ENCODE results near the gene PLK2. TPM values are rescaled to one million over a fixed set of nuclear protein-coding genes. Genes with fewer than 3 reads are reported as not detected.

PLK2 gene
- total RNA-seq, 1 experiment from 2014 or later: 372 TPM

DNA sequence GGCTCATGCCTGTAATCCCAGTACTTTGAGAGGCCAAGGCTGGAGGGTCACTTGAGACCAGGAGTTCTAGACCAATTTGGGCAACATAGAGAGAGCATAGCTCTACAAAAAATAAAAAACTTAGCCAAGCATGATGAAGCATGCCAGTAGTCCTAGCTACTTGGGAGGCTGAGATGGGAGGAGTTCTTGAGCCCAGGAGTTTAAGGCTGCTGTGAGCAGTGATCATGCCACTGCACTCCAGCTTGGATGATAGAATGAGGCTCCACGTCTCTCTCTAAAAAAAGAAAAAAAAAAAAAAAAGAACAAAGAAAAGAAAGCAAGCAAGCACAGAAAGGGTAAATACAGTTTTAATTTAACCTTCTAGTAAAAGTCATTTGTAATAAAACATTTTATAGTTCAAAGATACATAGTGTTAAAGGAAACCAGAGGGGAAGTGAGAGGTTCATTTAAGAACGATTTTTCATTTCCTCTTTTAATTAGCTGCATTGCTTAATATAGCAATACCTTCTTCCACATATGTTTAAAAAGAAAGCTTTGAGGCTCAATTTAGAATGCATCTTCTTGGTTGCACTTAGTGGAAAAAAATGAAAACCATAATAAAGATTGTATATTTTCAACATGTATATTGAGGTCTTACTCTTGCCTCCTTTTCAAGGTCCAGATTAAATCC lies 46.2 kb upstream of the PLK2 start:
- no TSS peak for BruUV-seq (replicated peaks)
- no peak for DNase-seq
- no peaks in the 10 kb centered on the region for H3K9me3 ChIP-seq (ENCODE audit: low read length)

DNA sequence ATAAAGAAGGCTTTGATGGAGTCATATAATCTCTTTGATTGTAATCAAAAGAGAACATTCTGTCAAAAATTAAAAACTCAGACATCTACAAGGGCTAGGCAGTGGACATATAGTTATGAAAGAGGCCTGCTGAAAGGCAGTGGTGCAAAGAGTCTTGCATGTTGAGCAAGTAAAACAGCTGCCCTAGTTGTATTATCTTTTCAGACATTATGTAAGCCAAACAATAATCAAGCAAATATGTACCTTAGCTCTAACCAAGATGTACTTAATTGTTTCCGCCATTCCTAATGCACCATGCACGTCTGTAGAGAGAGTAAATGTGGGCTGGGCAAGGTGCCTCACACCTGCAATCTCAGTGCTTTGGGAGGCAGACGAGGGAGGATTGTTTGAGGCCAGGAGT lies 45.6 kb upstream of the PLK2 start:
- no peaks in the 10 kb centered on the region for H3K4me1 ChIP-seq (ENCODE audit: insufficient read depth, low read length)
- peaks cover 33% of the 10 kb centered on the region for H3K27me3 ChIP-seq (ENCODE audit: low read length)
- no peaks in the 10 kb centered on the region for H4K20me1 ChIP-seq (ENCODE audit: low read length)
- POLR2A ChIA-PET (ENCODE audit: unreplicated experiment): no interaction called here
- CTCF ChIA-PET: no interaction called here
- no peaks in the 10 kb centered on the region for H3K9me3 ChIP-seq (ENCODE audit: low read length)
- H3K36me3 ChIP-seq (ENCODE audit: low read depth, low read length): no peaks in the 10 kb centered on the region
- BruUV-seq (replicated peaks): no TSS peak
- no peak overlapping the region for H3K27ac ChIP-seq (ENCODE audit: low read length)
- intact Hi-C loops (cut with micrococcal nuclease): no loop called here
- no peaks in the 10 kb centered on the region for H3K9me2 ChIP-seq (replicated peaks; ENCODE audit: low read length)
- no peak for DNase-seq
- TF ChIP-seq, protein P1, sequence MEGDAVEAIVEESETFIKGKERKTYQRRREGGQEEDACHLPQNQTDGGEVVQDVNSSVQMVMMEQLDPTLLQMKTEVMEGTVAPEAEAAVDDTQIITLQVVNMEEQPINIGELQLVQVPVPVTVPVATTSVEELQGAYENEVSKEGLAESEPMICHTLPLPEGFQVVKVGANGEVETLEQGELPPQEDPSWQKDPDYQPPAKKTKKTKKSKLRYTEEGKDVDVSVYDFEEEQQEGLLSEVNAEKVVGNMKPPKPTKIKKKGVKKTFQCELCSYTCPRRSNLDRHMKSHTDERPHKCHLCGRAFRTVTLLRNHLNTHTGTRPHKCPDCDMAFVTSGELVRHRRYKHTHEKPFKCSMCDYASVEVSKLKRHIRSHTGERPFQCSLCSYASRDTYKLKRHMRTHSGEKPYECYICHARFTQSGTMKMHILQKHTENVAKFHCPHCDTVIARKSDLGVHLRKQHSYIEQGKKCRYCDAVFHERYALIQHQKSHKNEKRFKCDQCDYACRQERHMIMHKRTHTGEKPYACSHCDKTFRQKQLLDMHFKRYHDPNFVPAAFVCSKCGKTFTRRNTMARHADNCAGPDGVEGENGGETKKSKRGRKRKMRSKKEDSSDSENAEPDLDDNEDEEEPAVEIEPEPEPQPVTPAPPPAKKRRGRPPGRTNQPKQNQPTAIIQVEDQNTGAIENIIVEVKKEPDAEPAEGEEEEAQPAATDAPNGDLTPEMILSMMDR (conservative IDR thresholded peaks at IDR 0.05; ENCODE audit: low read depth, low read length): no peak
- no peak overlapping the region for H2AFZ ChIP-seq (ENCODE audit: low read length)
- no peak overlapping the region for H3K4me3 ChIP-seq (ENCODE audit: low read length)
- H3K79me2 ChIP-seq (ENCODE audit: low read length): no peaks in the 10 kb centered on the region
- H3K9ac ChIP-seq (ENCODE audit: low read length): no peak overlapping the region
- no peaks in the 10 kb centered on the region for H3F3A ChIP-seq (ENCODE audit: low read length, unreplicated experiment)
- H3K4me2 ChIP-seq (ENCODE audit: low read length): no peak overlapping the region
- ATAC-seq: no peak

More for the DNA sequence above, 46.2 kb upstream of the PLK2 start:
- no peak for ATAC-seq
- intact Hi-C loops (cut with micrococcal nuclease): no loop called here
- no peaks in the 10 kb centered on the region for H4K20me1 ChIP-seq (ENCODE audit: low read length)
- no peak overlapping the region for H2AFZ ChIP-seq (ENCODE audit: low read length)
- H3K4me2 ChIP-seq (ENCODE audit: low read length): no peak overlapping the region
- TF ChIP-seq EZH2phosphoT487 (IDR thresholded peaks at IDR 0.05; ENCODE audit: borderline replicate concordance, low read length): no peak
- TF ChIP-seq, protein P1 (conservative IDR thresholded peaks at IDR 0.05; ENCODE audit: low read depth, low read length): no peak
- no peak for TF ChIP-seq EZH2 (IDR thresholded peaks at IDR 0.05; ENCODE audit: low read length, unreplicated experiment)
- H3K4me1 ChIP-seq (ENCODE audit: insufficient read depth, low read length): no peaks in the 10 kb centered on the region
- CTCF ChIA-PET: no interaction called here
- H3K27ac ChIP-seq (ENCODE audit: low read length): no peak overlapping the region
- no peaks in the 10 kb centered on the region for H3F3A ChIP-seq (ENCODE audit: low read length, unreplicated experiment)
- POLR2A ChIA-PET (ENCODE audit: unreplicated experiment): no interaction called here
- no peak overlapping the region for H3K4me3 ChIP-seq (ENCODE audit: low read length)
- H3K9me2 ChIP-seq (replicated peaks; ENCODE audit: low read length): no peaks in the 10 kb centered on the region
- peaks cover 33% of the 10 kb centered on the region for H3K27me3 ChIP-seq (ENCODE audit: low read length)
- no peaks in the 10 kb centered on the region for H3K36me3 ChIP-seq (ENCODE audit: low read depth, low read length)
- H3K79me2 ChIP-seq (ENCODE audit: low read length): no peaks in the 10 kb centered on the region
- H3K9ac ChIP-seq (ENCODE audit: low read length): no peak overlapping the region

DNA sequence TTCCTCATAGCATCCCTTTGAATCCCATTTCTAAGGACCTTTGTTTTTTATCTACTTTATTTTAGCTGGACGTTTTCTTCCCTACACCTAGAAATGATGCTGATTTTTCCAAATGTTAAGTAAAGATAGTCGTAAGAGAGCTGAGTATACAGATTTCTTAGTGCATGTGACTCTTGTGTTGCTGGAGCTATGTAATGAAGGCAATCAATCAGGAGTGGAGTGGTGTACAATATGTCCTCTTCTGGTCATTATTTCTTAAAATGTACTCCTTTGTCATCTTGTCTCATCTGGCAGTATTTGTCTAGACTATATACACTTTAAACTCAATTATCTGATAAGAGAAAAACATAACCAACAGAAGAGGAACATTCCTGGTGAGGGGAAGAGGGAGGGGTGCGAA lies 44.9 kb upstream of the PLK2 start:
- BruUV-seq (replicated peaks): no TSS peak
- intact Hi-C loops (cut with micrococcal nuclease): no loop called here
- H3K4me3 ChIP-seq (ENCODE audit: low read length): no peak overlapping the region
- H4K20me1 ChIP-seq (ENCODE audit: low read length): no peaks in the 10 kb centered on the region
- H3K27me3 ChIP-seq (ENCODE audit: low read length): peaks cover 31% of the 10 kb centered on the region
- H3K79me2 ChIP-seq (ENCODE audit: low read length): no peaks in the 10 kb centered on the region
- POLR2A ChIA-PET (ENCODE audit: unreplicated experiment): no interaction called here
- H3K4me2 ChIP-seq (ENCODE audit: low read length): no peak overlapping the region
- H3F3A ChIP-seq (ENCODE audit: low read length, unreplicated experiment): no peaks in the 10 kb centered on the region
- H3K9me2 ChIP-seq (replicated peaks; ENCODE audit: low read length): no peaks in the 10 kb centered on the region
- DNase-seq: no peak
- H3K4me1 ChIP-seq (ENCODE audit: insufficient read depth, low read length): no peaks in the 10 kb centered on the region
- no peak overlapping the region for H2AFZ ChIP-seq (ENCODE audit: low read length)
- CTCF ChIA-PET: no interaction called here
- no peak overlapping the region for H3K27ac ChIP-seq (ENCODE audit: low read length)
- no peaks in the 10 kb centered on the region for H3K36me3 ChIP-seq (ENCODE audit: low read depth, low read length)
- no peak overlapping the region for H3K9ac ChIP-seq (ENCODE audit: low read length)
- TF ChIP-seq EZH2phosphoT487 (IDR thresholded peaks at IDR 0.05; ENCODE audit: borderline replicate concordance, low read length): no peak
- TF ChIP-seq EZH2 (IDR thresholded peaks at IDR 0.05; ENCODE audit: low read length, unreplicated experiment): no peak
- TF ChIP-seq, protein P1 (conservative IDR thresholded peaks at IDR 0.05; ENCODE audit: low read depth, low read length): no peak
- H3K9me3 ChIP-seq (ENCODE audit: low read length): no peaks in the 10 kb centered on the region
- ATAC-seq: no peak
